ENCODE results near the gene GLT8D1. TPM values are rescaled to one million over a fixed set of nuclear protein-coding genes. Genes with fewer than 3 reads are reported as not detected.

Gene GLT8D1
- total and polyA plus RNA-seq, 2 donors (not counting 1 experiment from before 2014, with no cell fraction given) = 28.1 to 28.7 TPM

DNA sequence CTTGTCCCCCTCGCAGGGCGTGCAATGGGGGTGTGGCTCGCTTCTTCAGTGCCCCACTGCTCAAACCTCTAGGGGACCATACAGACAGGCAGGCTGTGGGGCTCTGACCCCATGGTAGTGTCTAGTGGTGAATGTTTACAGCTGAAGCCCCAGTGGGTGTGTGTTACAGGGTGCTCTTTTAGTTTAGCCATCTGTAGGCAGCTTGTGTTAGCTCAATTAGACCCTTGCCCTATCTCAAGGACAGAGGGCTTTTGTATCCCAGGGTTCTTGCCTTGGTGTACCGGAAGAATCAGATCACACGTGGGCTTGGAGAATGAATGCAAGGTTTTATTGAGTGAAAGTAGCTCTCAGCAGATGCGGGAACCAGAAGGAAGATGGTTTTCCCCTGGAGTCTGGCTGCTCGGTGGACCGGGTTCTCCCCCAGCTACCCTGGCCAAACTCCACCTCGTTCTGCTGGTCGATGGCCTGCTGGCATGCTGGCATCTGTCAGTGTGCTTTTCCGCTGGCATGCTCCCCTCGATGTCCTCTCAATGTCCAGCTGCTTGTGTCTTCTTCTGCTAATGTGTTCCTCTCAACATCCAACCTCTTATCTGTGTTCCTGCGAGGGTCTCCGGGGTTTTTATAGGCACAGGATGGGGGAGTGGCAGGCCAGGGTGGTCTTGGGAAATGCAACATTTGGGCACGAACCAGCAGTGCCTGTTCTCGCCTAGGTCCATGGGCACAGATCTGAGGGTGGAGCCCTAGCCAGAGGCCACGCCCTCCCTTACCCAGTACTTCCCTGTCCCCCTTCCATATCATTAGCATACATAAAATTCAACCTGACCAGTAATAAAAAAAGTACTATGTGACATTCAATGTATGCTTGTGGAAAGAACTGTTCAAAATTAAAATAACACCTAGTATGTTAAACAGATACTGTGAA, 7.0 kb upstream of the GLT8D1 start:
- Mint-ChIP-seq H3K27ac (peak overlapping the region; percentile 50), H3K27me3 (no peaks in the 10 kb centered on the region), H3K4me1 (peaks cover 20% of the 10 kb centered on the region), H3K9me3 (ENCODE audit: insufficient read depth) (no peaks in the 10 kb centered on the region), H3K4me3 (no peak overlapping the region)
- DNase-seq (no peak), ATAC-seq (ENCODE audit: low read depth) (no peak)
- POLR2A ChIA-PET = no interaction called here
- peaks cover 9% of the 10 kb centered on the region for H3K79me2 ChIP-seq (ENCODE audit: control insufficient read depth, insufficient read depth, low read length)
- H3K27ac ChIP-seq (ENCODE audit: low read length in 2 of 2) = no peak overlapping the region
- CTCF ChIA-PET = no interaction called here
- H2AFZ ChIP-seq (ENCODE audit: insufficient read depth, low read depth, low read length, poor library complexity, severe bottlenecking) = no peak overlapping the region
- no peaks in the 10 kb centered on the region for H3K9me3 ChIP-seq (ENCODE audit: control extremely low read depth in 1 of 3, control insufficient read depth in 2 of 3, insufficient read depth in 1 of 3, low read length in 2 of 3)
- H3K4me2 ChIP-seq (replicated peaks; ENCODE audit: low read depth, low read length, poor library complexity, severe bottlenecking) = no peak overlapping the region
- H3K36me3 ChIP-seq (replicated peaks in 1 of 2; ENCODE audit: control extremely low read depth in 1 of 2, control insufficient read depth in 1 of 2, extremely low read depth in 1 of 2, insufficient read depth in 2 of 2, low read length in 1 of 2) = peaks cover 5 to 20% of the 10 kb centered on the region in 2 experiments
- H3K4me3 ChIP-seq (ENCODE audit: control extremely low read depth in 1 of 5, extremely low read depth in 1 of 5, insufficient read depth in 1 of 5, low read depth in 2 of 5, low read length in 4 of 5) = no peak overlapping the region
- H4K20me1 ChIP-seq (ENCODE audit: control insufficient read depth, insufficient read depth, low read length, poor library complexity, severe bottlenecking) = no peaks in the 10 kb centered on the region
- no peaks in the 10 kb centered on the region for H3K27me3 ChIP-seq (replicated peaks in 1 of 4; ENCODE audit: control extremely low read depth in 1 of 4, control insufficient read depth in 3 of 4, insufficient read depth in 4 of 4, low read length in 3 of 4)
- TF ChIP-seq, protein P1, sequence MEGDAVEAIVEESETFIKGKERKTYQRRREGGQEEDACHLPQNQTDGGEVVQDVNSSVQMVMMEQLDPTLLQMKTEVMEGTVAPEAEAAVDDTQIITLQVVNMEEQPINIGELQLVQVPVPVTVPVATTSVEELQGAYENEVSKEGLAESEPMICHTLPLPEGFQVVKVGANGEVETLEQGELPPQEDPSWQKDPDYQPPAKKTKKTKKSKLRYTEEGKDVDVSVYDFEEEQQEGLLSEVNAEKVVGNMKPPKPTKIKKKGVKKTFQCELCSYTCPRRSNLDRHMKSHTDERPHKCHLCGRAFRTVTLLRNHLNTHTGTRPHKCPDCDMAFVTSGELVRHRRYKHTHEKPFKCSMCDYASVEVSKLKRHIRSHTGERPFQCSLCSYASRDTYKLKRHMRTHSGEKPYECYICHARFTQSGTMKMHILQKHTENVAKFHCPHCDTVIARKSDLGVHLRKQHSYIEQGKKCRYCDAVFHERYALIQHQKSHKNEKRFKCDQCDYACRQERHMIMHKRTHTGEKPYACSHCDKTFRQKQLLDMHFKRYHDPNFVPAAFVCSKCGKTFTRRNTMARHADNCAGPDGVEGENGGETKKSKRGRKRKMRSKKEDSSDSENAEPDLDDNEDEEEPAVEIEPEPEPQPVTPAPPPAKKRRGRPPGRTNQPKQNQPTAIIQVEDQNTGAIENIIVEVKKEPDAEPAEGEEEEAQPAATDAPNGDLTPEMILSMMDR (IDR thresholded peaks at IDR 0.05) = no peak
- TF ChIP-seq EZH2 (IDR thresholded peaks at IDR 0.05; ENCODE audit: borderline replicate concordance, insufficient read depth, low read depth, low read length, poor library complexity, severe bottlenecking) = no peak
- no peak overlapping the region for H3K9ac ChIP-seq (ENCODE audit: low read length)
- WGBS (ENCODE audit: insufficient coverage) = 91% methylated on average over 14 of the region's 17 CpGs
- intact Hi-C loops (cut with micrococcal nuclease) = no loop called here
- H3K4me1 ChIP-seq (ENCODE audit: control insufficient read depth in 2 of 2, insufficient read depth in 2 of 2, low read length in 2 of 2) = peaks cover 18% of the 10 kb centered on the region in 2 donors

- intact Hi-C loops (cut with micrococcal nuclease) = no loop called here
- Histone ChIP-seq H3K4me1 (ENCODE audit: control insufficient read depth in 2 of 2, insufficient read depth in 2 of 2, low read length in 2 of 2) (peaks cover 31% of the 10 kb centered on the region in 2 donors), H3K4me2 (replicated peaks; ENCODE audit: low read depth, low read length, poor library complexity, severe bottlenecking) (peak overlapping the region; percentile 25), H3K36me3 (replicated peaks in 1 of 2; ENCODE audit: control extremely low read depth in 1 of 2, control insufficient read depth in 1 of 2, extremely low read depth in 1 of 2, insufficient read depth in 2 of 2, low read length in 1 of 2) (peaks cover 5 to 20% of the 10 kb centered on the region in 2 experiments), H3K9me3 (ENCODE audit: control extremely low read depth in 1 of 3, control insufficient read depth in 2 of 3, insufficient read depth in 1 of 3, low read length in 2 of 3) (no peaks in the 10 kb centered on the region), H3K4me3 (ENCODE audit: control extremely low read depth in 1 of 5, extremely low read depth in 1 of 5, insufficient read depth in 1 of 5, low read depth in 2 of 5, low read length in 4 of 5) (no peak overlapping the region), H3K27me3 (replicated peaks in 1 of 4; ENCODE audit: control extremely low read depth in 1 of 4, control insufficient read depth in 3 of 4, insufficient read depth in 4 of 4, low read length in 3 of 4) (no peaks in the 10 kb centered on the region), H2AFZ (ENCODE audit: insufficient read depth, low read depth, low read length, poor library complexity, severe bottlenecking) (no peak overlapping the region), H4K20me1 (ENCODE audit: control insufficient read depth, insufficient read depth, low read length, poor library complexity, severe bottlenecking) (no peaks in the 10 kb centered on the region), H3K27ac (ENCODE audit: low read length in 2 of 2) (peak overlapping the region; percentile 35 to 72), H3K9ac (ENCODE audit: low read length) (peak overlapping the region; percentile 16), H3K79me2 (ENCODE audit: control insufficient read depth, insufficient read depth, low read length) (peaks cover 24% of the 10 kb centered on the region)
- ChIA-PET POLR2A (no interaction called here), CTCF (interaction anchor here (1.9 kb wide), 1 partner anchor 29 kb away, joined by 3 read pairs; no protein-coding TSS in a partner anchor)
- ATAC-seq (ENCODE audit: low read depth) (no peak), DNase-seq (no peak)
- H3K4me1 Mint-ChIP-seq = peaks cover 34% of the 10 kb centered on the region
- no peaks in the 10 kb centered on the region for H3K9me3 Mint-ChIP-seq (ENCODE audit: insufficient read depth)
- 20% methylated on average over 1 of the region's 2 CpGs for WGBS (ENCODE audit: insufficient coverage)
- H3K4me3 Mint-ChIP-seq = no peak overlapping the region
- no peaks in the 10 kb centered on the region for H3K27me3 Mint-ChIP-seq
- no peak overlapping the region for H3K27ac Mint-ChIP-seq
- no peak for TF ChIP-seq EZH2 (IDR thresholded peaks at IDR 0.05; ENCODE audit: borderline replicate concordance, insufficient read depth, low read depth, low read length, poor library complexity, severe bottlenecking)
- TF ChIP-seq, protein P1 (IDR thresholded peaks at IDR 0.05) = no peak
Measured at GRCh38 chr3:52710512-52710911, 4.9 kb upstream of the GLT8D1 start.
